Smooth muscle cell (in vitro differentiated cells): ENCODE data around the gene LZTFL1. TPM values are rescaled to one million over a fixed set of nuclear protein-coding genes. Genes with fewer than 3 reads are reported as not detected.

ENCODE experiments used
- DNase-seq: peaks from one replicate; lab custom pipeline; 2025; ENCODE audit not compliant: unreplicated experiment; lab: John Stamatoyannopoulos, UW
- H2AFZ ChIP-seq: fragments of 200-600 bp; sonication (generic); 2 replicates; pipeline ENCODE4 v1.6.0; 2016; ENCODE audit warnings: antibody characterized with exemption, low read depth, mild to moderate bottlenecking
- H3F3A ChIP-seq: fragments of 200-600 bp; sonication (generic); 2 replicates; pipeline ENCODE4 v1.6.0; 2017; ENCODE audit warnings: antibody characterized with exemption, low read depth
- H3K27ac ChIP-seq: fragments of 200-600 bp; sonication (generic); 2 replicates; pipeline ENCODE4 v1.5.1; 2016; ENCODE audit warnings: low read depth, mild to moderate bottlenecking
- H3K27me3 ChIP-seq: fragments of 200-600 bp; sonication (generic); 2 replicates; pipeline ENCODE4 v1.6.1; 2016; ENCODE audit warnings: low read depth, mild to moderate bottlenecking
- H3K36me3 ChIP-seq: fragments of 200-600 bp; sonication (generic); 2 replicates; pipeline ENCODE4 v1.5.1; 2016; ENCODE audit warnings: low read depth
- H3K4me1 ChIP-seq: fragments of 200-600 bp; sonication (generic); 2 replicates; pipeline ENCODE4 v1.5.1; 2016; ENCODE audit warnings: low read depth
- H3K4me2 ChIP-seq: fragments of 200-600 bp; sonication (generic); 2 replicates; pipeline ENCODE4 v1.6.0; 2016; ENCODE audit warnings: mild to moderate bottlenecking
- H3K4me3 ChIP-seq: fragments of 200-600 bp; sonication (generic); 2 replicates; pipeline ENCODE4 v1.5.1; 2016; ENCODE audit warnings: mild to moderate bottlenecking
- H3K79me2 ChIP-seq: fragments of 200-600 bp; sonication (generic); 2 replicates; pipeline ENCODE4 v1.6.0; 2016; ENCODE audit warnings: low read depth, mild to moderate bottlenecking
- H3K9ac ChIP-seq: fragments of 200-600 bp; sonication (generic); 2 replicates; pipeline ENCODE4 v1.6.0; 2016; ENCODE audit warnings: low read depth
- H3K9me3 ChIP-seq: fragments of 200-600 bp; sonication (generic); replicated peaks from 2 replicates; pipeline ENCODE4 v1.5.1; 2016; ENCODE audit warnings: low read depth
- H4K20me1 ChIP-seq: fragments of 200-600 bp; sonication (generic); 2 replicates; pipeline ENCODE4 v1.6.0; 2016; ENCODE audit warnings: low read depth
- CTCF ChIP-seq: fragments of 200-600 bp; sonication (generic); IDR thresholded peaks from 2 replicates; pipeline ENCODE4 v1.5.1; 2017; ENCODE audit warnings: borderline replicate concordance, mild to moderate bottlenecking, antibody characterized with exemption; ENCODE audit not compliant: insufficient read depth, poor library complexity, severe bottlenecking
- WGBS: methylation state at CpG from one replicate; pipeline ENCODE4 v1.1.7; 2016; ENCODE audit warnings: low lambda C conversion rate; 5-methylcytosine and 5-hydroxymethylcytosine counted together
- polyA plus RNA-seq: library from polyadenylated mRNA; unstranded; fragments of >200 nt; fragmentation: Nextera tagmentation; extraction: Ambion mirVana; gene quantifications from 2 replicates; pipeline ENCODE4 v1.2.1, GENCODE V29; 2016
- total RNA-seq: library from RNA; depleted of rRNA; stranded (reverse); fragments of >200 nt; gene quantifications from 2 replicates; pipeline ENCODE4 v1.2.3, GENCODE V29; 2014

LZTFL1 gene
- total and polyA plus RNA-seq, 2 experiments from 2014 or later, result 8.6 to 29.4 TPM

- Histone ChIP-seq H3K4me2 (no peak overlapping the region), H4K20me1 (no peaks in the 10 kb centered on the region), H3K79me2 (no peaks in the 10 kb centered on the region), H2AFZ (no peak overlapping the region), H3K4me1 (no peaks in the 10 kb centered on the region), H3K36me3 (no peaks in the 10 kb centered on the region), H3K9ac (no peak overlapping the region), H3K9me3 (no peaks in the 10 kb centered on the region), H3K4me3 (no peak overlapping the region), H3F3A (no peaks in the 10 kb centered on the region), H3K27me3 (peaks cover 25% of the 10 kb centered on the region), H3K27ac (no peak overlapping the region)
- WGBS, result 71% methylated on average over 7 of the region's 7 CpGs
- no peak for TF ChIP-seq CTCF
- no peak for DNase-seq
These were observed 46.0 kb upstream of the LZTFL1 start for GRCh38 chr3:45887759-45888511.

- Histone ChIP-seq H3K4me3 (no peak overlapping the region), H4K20me1 (no peaks in the 10 kb centered on the region), H3K27me3 (peaks cover 28% of the 10 kb centered on the region), H3K4me2 (no peak overlapping the region), H3K9me3 (no peaks in the 10 kb centered on the region), H3F3A (no peaks in the 10 kb centered on the region), H3K4me1 (no peaks in the 10 kb centered on the region), H2AFZ (no peak overlapping the region), H3K9ac (no peak overlapping the region), H3K36me3 (no peaks in the 10 kb centered on the region), H3K27ac (no peak overlapping the region), H3K79me2 (no peaks in the 10 kb centered on the region)
- TF ChIP-seq CTCF, result no peak
- DNase-seq, result no peak
- 78% methylated on average over 4 of the region's 4 CpGs for WGBS
These were observed 45.4 kb upstream of the LZTFL1 start for GRCh38 chr3:45887285-45887684.

- DNase-seq, result no peak
- Histone ChIP-seq H4K20me1 (no peaks in the 10 kb centered on the region), H3K9ac (no peak within 1 kb of the TSS), H3K4me1 (no peaks in the 10 kb centered on the region), H3K27ac (no peak within 1 kb of the TSS), H3K4me3 (no peak within 1 kb of the TSS), H3K4me2 (no peak within 1 kb of the TSS), H3K36me3 (no peaks in the 10 kb centered on the region), H2AFZ (no peak within 1 kb of the TSS), H3F3A (no peaks in the 10 kb centered on the region), H3K27me3 (peaks cover 36% of the 10 kb centered on the region), H3K9me3 (no peaks in the 10 kb centered on the region), H3K79me2 (no peaks in the 10 kb centered on the region)
- no peak for TF ChIP-seq CTCF
- WGBS, result 92% methylated on average over 9 of the region's 9 CpGs
These were observed 44.2 kb upstream of the LZTFL1 start, which contains the start of gene CCR9 for GRCh38 chr3:45885979-45886705. Gene CCR9 (plus strand): TSS chr3:45886543. CDS start chr3:45894934, 8,391 bp downstream.
